ENCODE data around the gene FNBP1. TPM values are rescaled to one million over a fixed set of nuclear protein-coding genes. Genes with fewer than 3 reads are reported as not detected.
"Not testable (repeated sequence)": the region's sequence is repeated elsewhere in the genome, so short reads cannot be mapped to it uniquely, and the experiment has no call there.

Gene FNBP1
- total and polyA plus RNA-seq, 4 donors, result 21.9 to 92.9 (median 63.8) TPM

DNA sequence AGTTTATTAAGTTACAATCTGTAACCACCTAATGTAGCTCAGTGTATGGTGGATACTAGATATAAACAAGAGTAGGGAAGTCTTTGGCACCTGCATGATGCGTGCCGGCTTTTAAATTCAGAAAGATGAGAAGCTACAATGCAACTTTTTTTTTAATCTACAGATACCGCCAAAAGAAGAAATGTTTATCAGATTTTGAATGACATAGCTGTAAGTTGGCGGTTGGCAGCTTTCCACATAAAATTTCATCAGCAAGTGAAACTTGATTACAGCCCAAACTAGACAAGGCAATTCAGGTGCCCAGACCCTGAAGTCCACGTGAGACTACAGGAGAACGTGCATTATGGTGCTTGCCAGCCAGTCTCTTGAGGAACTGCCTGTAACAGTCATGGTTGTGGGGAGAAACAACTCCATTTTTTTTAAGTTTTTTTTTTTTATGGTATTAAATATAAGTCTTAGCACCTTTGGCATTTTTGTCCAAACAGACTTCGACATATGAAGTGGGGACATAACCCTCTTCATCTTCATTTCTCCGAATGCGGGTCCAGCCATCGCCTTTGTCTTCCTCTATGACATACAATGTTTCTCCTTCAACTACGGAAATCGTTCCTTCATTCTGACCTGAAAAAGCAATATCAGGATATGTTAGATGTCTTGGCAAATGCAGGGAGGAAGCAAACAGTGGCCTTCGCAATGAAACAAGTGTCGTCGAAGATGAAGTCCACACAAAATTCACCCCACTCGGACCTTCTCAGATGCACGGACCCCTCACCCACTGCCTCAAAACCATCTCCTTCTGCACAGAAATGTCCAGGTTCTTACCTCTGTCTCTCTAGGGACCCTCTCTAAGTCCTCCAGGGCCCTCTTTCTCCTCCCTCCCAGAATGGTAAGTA lies 147.4 kb downstream of the FNBP1 start:
- no peaks in the 10 kb centered on the region for H3K4me1 ChIP-seq (ENCODE audit: control insufficient read depth in 1 of 2, insufficient read depth in 2 of 2, low read length in 2 of 2)
- no peak overlapping the region for H3K4me3 ChIP-seq (ENCODE audit: low read length in 2 of 2)
- peaks cover 0 to 4% of the 10 kb centered on the region in 2 donors for H3K36me3 ChIP-seq (ENCODE audit: control insufficient read depth in 1 of 2, insufficient read depth in 2 of 2, low read length in 1 of 2)
- no peaks in the 10 kb centered on the region for H3K27me3 ChIP-seq (ENCODE audit: control insufficient read depth in 1 of 2, insufficient read depth in 2 of 2, low read length in 1 of 2)
- peak in 1 of 2 donors; percentile 3 for DNase-seq
- 94% methylated on average over 17 of the region's 17 CpGs for WGBS, 2 donors
- H3K27ac ChIP-seq (ENCODE audit: low read depth in 1 of 2, low read length in 2 of 2), result no peak overlapping the region
- intact Hi-C loops (cut with DNase I), result no loop called here
- no peak for ATAC-seq (ENCODE audit: low FRiP score)
- H3K9me3 ChIP-seq (ENCODE audit: control insufficient read depth, low read length), result no peaks in the 10 kb centered on the region

DNA sequence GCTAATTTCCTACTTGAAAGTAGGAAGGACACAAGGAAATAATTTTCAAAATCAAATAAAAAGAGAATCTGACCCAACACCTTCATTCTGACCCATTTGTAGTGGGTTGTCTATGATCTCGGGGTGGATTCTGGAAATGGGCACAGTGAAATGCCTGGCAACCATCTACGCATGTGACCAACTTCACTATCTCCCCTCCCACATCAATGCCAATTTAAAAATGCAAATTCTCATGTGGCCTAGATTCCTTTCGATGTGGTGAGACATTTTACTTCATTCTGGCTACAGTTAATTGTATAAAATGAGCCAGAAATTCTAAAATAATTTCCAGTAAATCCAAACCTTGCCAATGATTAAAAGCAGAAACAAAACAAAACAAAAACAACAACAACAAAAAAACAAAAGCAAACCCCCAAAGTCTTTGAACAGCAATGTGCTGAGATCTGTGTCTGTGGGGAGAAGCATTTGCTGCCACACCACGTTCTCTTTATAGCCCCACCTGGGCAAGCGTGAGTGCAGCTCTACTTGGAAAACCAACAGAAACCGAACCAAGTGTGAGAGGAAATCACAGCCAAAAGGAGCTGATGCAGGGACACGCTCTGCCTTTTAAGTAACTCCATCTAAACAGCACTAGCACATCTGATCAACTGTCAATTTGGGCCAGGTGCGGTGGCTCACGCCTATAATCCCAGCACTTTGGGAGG lies 148.7 kb downstream of the FNBP1 start:
- ATAC-seq (ENCODE audit: low FRiP score), result no peak
- 81 to 84% methylated on average over 9 of the region's 9 CpGs for WGBS, 2 donors
- peaks cover 0 to 7% of the 10 kb centered on the region in 2 donors for H3K36me3 ChIP-seq (ENCODE audit: control insufficient read depth in 1 of 2, insufficient read depth in 2 of 2, low read length in 1 of 2)
- intact Hi-C loops (cut with DNase I), result loop anchor here in 1 of 2 donors (5.0 kb wide), 1 partner anchor 38 kb away; no protein-coding TSS in a partner anchor
- DNase-seq, result peak in 1 of 2 donors; percentile 24
- H3K4me3 ChIP-seq (ENCODE audit: low read length in 2 of 2), result no peak overlapping the region
- no peaks in the 10 kb centered on the region for H3K27me3 ChIP-seq (ENCODE audit: control insufficient read depth in 1 of 2, insufficient read depth in 2 of 2, low read length in 1 of 2)
- H3K9me3 ChIP-seq (ENCODE audit: control insufficient read depth, low read length), result no peaks in the 10 kb centered on the region
- no peaks in the 10 kb centered on the region for H3K4me1 ChIP-seq (ENCODE audit: control insufficient read depth in 1 of 2, insufficient read depth in 2 of 2, low read length in 2 of 2)
- peak overlapping the region in 1 of 2 donors; percentile 14 for H3K27ac ChIP-seq (ENCODE audit: low read depth in 1 of 2, low read length in 2 of 2)

DNA sequence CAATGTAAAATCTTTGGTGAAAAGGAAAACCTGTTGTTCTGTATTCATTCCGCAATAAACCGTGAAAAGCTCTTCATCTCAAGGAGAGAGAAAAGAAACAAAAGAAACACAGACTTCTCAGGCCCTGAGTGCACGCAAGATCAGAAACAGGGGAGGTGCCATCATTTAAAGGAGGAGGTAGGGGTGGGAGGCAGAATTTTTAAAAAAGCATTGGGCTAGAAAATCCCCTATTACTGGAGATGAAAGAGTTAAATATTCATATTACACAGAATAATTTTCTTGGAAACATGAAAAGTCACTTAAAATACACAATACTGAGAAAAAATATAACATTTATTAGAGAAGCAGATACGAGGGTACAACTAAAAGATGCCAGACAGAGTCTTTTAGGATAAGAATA lies 151.4 kb downstream of the FNBP1 start:
- DNase-seq (no peak), ATAC-seq (ENCODE audit: low FRiP score) (no peak)
- no peaks in the 10 kb centered on the region for H3K9me3 ChIP-seq (ENCODE audit: control insufficient read depth, low read length)
- no peaks in the 10 kb centered on the region for H3K27me3 ChIP-seq (ENCODE audit: control insufficient read depth in 1 of 2, insufficient read depth in 2 of 2, low read length in 1 of 2)
- H3K27ac ChIP-seq (ENCODE audit: low read depth in 1 of 2, low read length in 2 of 2), result no peak overlapping the region
- whole genome bisulfite sequencing, 2 donors, result 53 to 59% methylated on average over 4 of the region's 4 CpGs
- peaks cover 0 to 7% of the 10 kb centered on the region in 2 donors for H3K36me3 ChIP-seq (ENCODE audit: control insufficient read depth in 1 of 2, insufficient read depth in 2 of 2, low read length in 1 of 2)
- intact Hi-C loops (cut with DNase I), result loop anchor here in 1 of 2 donors (5.0 kb wide), 1 partner anchor 41 kb away; no protein-coding TSS in a partner anchor
- no peaks in the 10 kb centered on the region for H3K4me1 ChIP-seq (ENCODE audit: control insufficient read depth in 1 of 2, insufficient read depth in 2 of 2, low read length in 2 of 2)
- no peak overlapping the region for H3K4me3 ChIP-seq (ENCODE audit: low read length in 2 of 2)

DNA sequence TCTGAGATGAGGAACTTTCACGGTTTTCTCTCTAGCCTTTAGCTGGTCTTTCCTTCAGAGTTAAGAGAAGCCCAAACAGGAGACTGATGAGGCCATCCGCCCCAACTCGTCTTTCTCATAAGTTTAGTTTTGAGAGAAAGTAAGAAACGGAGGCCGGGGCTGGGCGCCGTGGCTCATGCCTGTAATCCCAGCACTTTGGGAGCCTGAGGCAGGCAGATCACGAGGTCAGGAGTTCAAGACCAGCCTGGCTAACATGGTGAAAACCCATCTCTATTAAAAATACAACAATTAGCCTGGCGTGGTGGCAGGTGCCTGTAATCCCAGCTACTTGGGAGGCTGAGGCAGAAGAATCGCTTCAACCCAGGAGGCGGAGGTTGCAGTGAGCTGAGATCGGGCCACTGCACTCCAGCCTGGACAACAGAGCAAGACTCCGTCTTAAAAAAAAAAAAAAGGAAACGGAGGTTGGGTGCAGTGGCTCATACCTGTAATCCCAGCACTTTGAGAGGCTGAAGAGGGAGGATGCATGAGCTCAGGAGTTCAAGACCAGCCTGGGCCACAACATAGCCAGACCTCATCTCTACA lies 152.2 kb downstream of the FNBP1 start:
- not testable (repeated sequence) for H3K27ac ChIP-seq (ENCODE audit: low read depth in 1 of 2, low read length in 2 of 2); H3K36me3 ChIP-seq (ENCODE audit: control insufficient read depth in 1 of 2, insufficient read depth in 2 of 2, low read length in 1 of 2); H3K4me1 ChIP-seq (ENCODE audit: control insufficient read depth in 1 of 2, insufficient read depth in 2 of 2, low read length in 2 of 2); ATAC-seq (ENCODE audit: low FRiP score); DNase-seq; H3K9me3 ChIP-seq (ENCODE audit: control insufficient read depth, low read length); H3K4me3 ChIP-seq (ENCODE audit: low read length in 2 of 2); H3K27me3 ChIP-seq (ENCODE audit: control insufficient read depth in 1 of 2, insufficient read depth in 2 of 2, low read length in 1 of 2)
- intact Hi-C loops (cut with DNase I), result loop anchor here in 1 of 2 donors (5.0 kb wide), 1 partner anchor 41 kb away; no protein-coding TSS in a partner anchor
- WGBS, 2 donors, result 94 to 96% methylated on average over 13 to 14 of the region's 14 CpGs

DNA sequence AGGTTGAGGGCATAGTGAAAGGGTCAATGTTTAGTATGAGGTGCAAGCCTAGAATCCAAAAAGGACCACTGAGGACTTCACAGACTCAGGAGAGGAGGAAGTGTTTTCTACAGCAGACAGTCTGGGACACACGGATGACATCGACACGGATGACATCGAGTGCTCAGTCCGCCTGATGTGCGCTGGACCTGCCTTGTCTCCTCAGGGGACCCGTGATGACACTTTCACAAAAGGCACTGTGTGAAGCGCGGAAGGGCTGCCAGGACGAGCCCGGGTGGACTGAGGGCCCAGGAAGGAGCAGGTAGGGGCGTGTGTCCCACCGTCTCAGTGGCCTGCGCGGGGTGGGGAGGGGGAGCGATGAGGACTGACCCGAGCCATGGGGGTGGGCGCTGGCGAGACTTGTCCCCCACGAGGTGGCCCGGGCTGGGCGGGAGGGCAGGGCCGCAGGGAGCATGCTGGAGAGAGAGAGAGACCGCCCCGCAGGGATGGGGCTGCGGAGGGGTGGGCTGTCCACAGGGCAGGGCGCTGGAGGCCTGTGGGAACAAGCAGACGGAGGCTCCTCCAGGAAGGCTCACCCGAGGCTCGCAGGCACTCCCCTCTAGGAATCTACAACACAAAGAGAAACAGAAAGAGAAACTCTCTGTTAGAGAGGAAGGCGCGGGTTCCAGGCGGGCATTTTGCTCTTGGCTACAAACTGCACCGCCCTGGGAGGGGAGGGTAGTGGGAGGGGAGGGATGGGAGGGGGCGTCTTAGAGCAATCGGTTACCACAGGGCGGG lies 152.9 kb downstream of the FNBP1 start:
- ATAC-seq (ENCODE audit: low FRiP score), result no peak
- Histone ChIP-seq H3K9me3 (ENCODE audit: control insufficient read depth, low read length) (no peaks in the 10 kb centered on the region), H3K4me3 (ENCODE audit: low read length in 2 of 2) (no peak overlapping the region), H3K4me1 (ENCODE audit: control insufficient read depth in 1 of 2, insufficient read depth in 2 of 2, low read length in 2 of 2) (no peaks in the 10 kb centered on the region), H3K27ac (ENCODE audit: low read depth in 1 of 2, low read length in 2 of 2) (no peak overlapping the region), H3K27me3 (ENCODE audit: control insufficient read depth in 1 of 2, insufficient read depth in 2 of 2, low read length in 1 of 2) (no peaks in the 10 kb centered on the region), H3K36me3 (ENCODE audit: control insufficient read depth in 1 of 2, insufficient read depth in 2 of 2, low read length in 1 of 2) (peaks cover 0 to 7% of the 10 kb centered on the region in 2 donors)
- WGBS, 2 donors, result 84 to 86% methylated on average over 36 to 37 of the region's 37 CpGs
- peak in 1 of 2 donors; percentile 74 for DNase-seq
- intact Hi-C loops (cut with DNase I), result loop anchor here (5.0 kb wide), 3 partner anchors 42 to 152 kb away; partner anchors contain the start of genes FNBP1 (in 2 of the 2), C9orf78 (in 1 of the 2) and USP20 (in 1 of the 2)

DNA sequence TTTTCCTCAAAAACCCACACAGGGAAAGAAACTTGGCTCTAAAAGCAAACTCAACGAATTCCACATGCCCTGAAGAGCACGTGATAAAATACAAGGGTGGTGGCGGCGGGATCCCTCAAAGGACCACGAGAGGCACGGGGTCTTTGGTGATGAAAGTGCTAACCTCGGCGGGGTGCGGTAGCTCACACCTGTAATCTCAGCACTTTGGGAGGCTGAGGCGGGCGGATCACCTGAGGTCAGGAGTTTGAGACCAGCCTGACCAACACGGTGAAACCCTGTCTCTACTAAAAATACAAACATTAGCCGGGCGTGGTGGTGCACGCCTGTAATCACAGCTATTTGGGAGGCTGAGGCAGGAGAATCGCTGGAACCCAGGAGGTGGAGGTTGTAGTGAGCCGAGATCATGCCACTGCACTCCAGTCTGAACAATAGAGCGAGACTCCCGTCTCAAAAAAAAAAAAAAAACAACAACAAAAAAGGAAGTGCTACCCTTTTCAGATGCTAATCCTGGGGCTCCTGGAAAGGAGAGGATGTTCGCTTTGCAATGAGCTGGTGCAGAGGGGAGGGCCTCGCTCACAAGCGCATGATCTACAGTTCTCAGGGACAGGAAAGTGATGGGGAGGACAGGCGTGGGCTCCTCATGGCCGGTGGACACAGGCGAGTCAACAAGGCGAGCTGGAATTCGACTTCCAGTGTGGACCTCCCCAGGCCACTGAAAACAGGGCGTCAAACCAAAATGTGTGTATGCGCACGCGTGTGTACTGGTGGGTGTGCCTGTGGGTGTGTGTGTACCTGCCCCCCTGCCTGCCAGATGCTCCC lies 153.7 kb downstream of the FNBP1 start:
- intact Hi-C loops (cut with DNase I), result loop anchor here (5.0 kb wide), 2 partner anchors 52 to 153 kb away; partner anchors contain the start of genes FNBP1 (in 2 of the 2), C9orf78 (in 1 of the 2) and USP20 (in 1 of the 2)
- H3K27me3 ChIP-seq (ENCODE audit: control insufficient read depth in 1 of 2, insufficient read depth in 2 of 2, low read length in 1 of 2), result no peaks in the 10 kb centered on the region
- DNase-seq (peak in 1 of 2 donors; percentile 50), ATAC-seq (ENCODE audit: low FRiP score) (no peak)
- H3K4me3 ChIP-seq (ENCODE audit: low read length in 2 of 2), result no peak overlapping the region
- 93 to 94% methylated on average over 31 of the region's 31 CpGs for WGBS, 2 donors
- H3K27ac ChIP-seq (ENCODE audit: low read depth in 1 of 2, low read length in 2 of 2), result no peak overlapping the region
- no peaks in the 10 kb centered on the region for H3K4me1 ChIP-seq (ENCODE audit: control insufficient read depth in 1 of 2, insufficient read depth in 2 of 2, low read length in 2 of 2)
- H3K36me3 ChIP-seq (ENCODE audit: control insufficient read depth in 1 of 2, insufficient read depth in 2 of 2, low read length in 1 of 2), result peaks cover 0 to 6% of the 10 kb centered on the region in 2 donors
- H3K9me3 ChIP-seq (ENCODE audit: control insufficient read depth, low read length), result no peaks in the 10 kb centered on the region

DNA sequence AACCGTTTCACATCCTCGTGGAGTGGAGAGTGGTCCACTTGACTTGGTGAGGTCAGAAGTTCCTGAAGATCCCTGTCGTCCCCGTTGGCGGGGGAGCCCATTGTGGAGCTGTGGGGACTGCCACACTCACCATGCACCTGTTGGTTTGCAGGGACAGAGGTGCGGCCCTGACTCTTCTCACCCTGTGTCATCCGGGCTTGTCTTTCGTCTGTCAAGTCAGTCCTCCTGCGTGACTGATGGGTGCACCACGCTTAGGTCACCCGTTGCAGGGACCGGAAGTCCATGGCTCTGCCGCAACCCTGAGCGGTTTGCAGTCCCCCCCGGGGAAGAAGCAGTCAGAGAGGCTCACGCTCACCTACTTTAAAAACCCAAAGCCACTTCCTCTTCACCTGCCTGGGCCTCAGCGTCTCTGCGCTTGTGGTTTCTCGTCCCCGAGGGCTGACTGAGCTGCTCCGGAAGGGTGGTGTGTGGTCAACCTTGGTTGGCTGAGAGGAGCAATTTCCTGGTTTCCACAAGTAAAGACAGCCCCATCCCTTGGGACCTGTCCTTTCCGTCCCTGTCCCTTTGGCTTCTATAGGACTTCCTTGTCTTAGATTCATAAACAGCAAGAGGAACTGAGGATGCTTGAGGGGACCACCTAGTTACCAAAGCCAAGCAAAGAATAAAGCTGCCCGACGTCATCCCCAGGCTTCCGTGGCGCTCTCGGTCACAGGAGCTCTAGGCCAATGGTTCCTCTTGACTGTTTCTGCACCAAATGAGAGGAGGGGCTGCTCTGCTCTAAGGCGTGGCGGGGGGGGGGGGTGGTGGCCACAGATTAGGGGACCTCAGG lies 154.5 kb downstream of the FNBP1 start:
- 86 to 88% methylated on average over 29 of the region's 29 CpGs for WGBS, 2 donors
- Histone ChIP-seq H3K4me3 (ENCODE audit: low read length in 2 of 2) (no peak overlapping the region), H3K36me3 (ENCODE audit: control insufficient read depth in 1 of 2, insufficient read depth in 2 of 2, low read length in 1 of 2) (peaks cover 0 to 6% of the 10 kb centered on the region in 2 donors), H3K9me3 (ENCODE audit: control insufficient read depth, low read length) (no peaks in the 10 kb centered on the region), H3K27ac (ENCODE audit: low read depth in 1 of 2, low read length in 2 of 2) (no peak overlapping the region), H3K27me3 (ENCODE audit: control insufficient read depth in 1 of 2, insufficient read depth in 2 of 2, low read length in 1 of 2) (no peaks in the 10 kb centered on the region), H3K4me1 (ENCODE audit: control insufficient read depth in 1 of 2, insufficient read depth in 2 of 2, low read length in 2 of 2) (no peaks in the 10 kb centered on the region)
- peak in 1 of 2 donors; percentile 77 for DNase-seq
- intact Hi-C loops (cut with DNase I), result loop anchor here (5.0 kb wide), 2 partner anchors 51 to 154 kb away; partner anchors contain the start of genes FNBP1 (in 2 of the 2), C9orf78 (in 1 of the 2) and USP20 (in 1 of the 2)
- no peak for ATAC-seq (ENCODE audit: low FRiP score)

Measured in aorta (tissue), 5 donors.